WI38 (cell line): ENCODE data around the gene GLB1L2.

ENCODE experiments used
- H3K4me3 ChIP-seq: 2 replicates; pipeline ENCODE4 v1.5.1; 2011; ENCODE audit warnings: low read depth, mild to moderate bottlenecking, control low read depth, low read length
- TF ChIP-seq, protein P1 (sequence below): IDR thresholded peaks from 2 replicates; pipeline ENCODE4 v1.5.1; 2012; ENCODE audit warnings: low read depth, mild to moderate bottlenecking, control low read depth, low read length

GLB1L2 gene

DNA sequence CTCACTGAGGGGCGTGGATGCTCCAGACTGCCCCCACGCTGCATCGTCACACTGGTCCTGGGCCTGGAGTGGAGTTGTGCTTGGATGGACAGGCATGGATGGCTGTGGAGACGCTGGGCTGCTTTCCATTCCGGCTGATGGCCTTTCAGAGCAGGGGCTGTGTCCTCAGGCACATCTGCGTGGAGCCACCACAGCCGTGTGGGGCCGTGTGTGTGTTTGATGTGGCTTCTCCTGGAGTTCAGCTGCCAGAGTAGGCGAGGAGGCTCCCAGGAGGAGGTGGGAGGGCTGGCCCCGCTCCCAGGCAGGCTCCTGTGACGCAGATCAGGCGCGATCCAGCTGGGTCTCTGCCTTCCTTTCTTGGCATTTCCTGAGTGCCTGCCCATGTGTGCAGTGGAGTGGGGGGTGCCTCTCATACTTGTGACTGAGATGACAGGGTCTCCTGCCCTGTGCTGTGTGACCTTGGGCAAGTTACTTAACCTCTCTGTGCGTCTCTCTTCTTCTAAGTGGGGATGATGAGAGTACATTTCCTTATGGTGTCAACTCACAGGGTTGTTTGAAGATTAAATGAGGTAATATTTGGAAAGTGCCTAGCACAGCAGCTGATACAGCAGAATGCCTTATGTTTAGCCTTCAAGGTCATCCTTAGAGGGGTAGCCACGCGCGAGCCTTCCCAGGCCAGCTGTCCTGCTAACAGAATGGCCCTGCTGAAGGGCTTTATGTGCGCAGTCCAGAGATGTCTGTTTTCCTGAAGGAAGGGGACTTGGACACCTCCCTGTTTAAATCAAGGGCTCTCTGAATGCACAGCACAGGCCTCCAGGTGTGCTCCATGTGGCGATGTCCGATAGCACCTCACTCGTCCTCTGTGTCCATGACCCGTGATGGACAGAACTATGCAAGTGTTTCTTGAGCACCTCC, 33.5 kb downstream of the GLB1L2 start:
- TF ChIP-seq, protein P1, sequence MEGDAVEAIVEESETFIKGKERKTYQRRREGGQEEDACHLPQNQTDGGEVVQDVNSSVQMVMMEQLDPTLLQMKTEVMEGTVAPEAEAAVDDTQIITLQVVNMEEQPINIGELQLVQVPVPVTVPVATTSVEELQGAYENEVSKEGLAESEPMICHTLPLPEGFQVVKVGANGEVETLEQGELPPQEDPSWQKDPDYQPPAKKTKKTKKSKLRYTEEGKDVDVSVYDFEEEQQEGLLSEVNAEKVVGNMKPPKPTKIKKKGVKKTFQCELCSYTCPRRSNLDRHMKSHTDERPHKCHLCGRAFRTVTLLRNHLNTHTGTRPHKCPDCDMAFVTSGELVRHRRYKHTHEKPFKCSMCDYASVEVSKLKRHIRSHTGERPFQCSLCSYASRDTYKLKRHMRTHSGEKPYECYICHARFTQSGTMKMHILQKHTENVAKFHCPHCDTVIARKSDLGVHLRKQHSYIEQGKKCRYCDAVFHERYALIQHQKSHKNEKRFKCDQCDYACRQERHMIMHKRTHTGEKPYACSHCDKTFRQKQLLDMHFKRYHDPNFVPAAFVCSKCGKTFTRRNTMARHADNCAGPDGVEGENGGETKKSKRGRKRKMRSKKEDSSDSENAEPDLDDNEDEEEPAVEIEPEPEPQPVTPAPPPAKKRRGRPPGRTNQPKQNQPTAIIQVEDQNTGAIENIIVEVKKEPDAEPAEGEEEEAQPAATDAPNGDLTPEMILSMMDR = no peak

GRCh38 chr11:134366254-134366653, 34.5 kb downstream of the GLB1L2 start:
- TF ChIP-seq, protein P1 = no peak
- H3K4me3 ChIP-seq = no peak overlapping the region

More for the DNA sequence above, 33.5 kb downstream of the GLB1L2 start:
- no peak overlapping the region for H3K4me3 ChIP-seq

GRCh38 chr11:134367781-134368180, 36.0 kb downstream of the GLB1L2 start:
- H3K4me3 ChIP-seq = no peak overlapping the region
- TF ChIP-seq, protein P1 = no peak

DNA sequence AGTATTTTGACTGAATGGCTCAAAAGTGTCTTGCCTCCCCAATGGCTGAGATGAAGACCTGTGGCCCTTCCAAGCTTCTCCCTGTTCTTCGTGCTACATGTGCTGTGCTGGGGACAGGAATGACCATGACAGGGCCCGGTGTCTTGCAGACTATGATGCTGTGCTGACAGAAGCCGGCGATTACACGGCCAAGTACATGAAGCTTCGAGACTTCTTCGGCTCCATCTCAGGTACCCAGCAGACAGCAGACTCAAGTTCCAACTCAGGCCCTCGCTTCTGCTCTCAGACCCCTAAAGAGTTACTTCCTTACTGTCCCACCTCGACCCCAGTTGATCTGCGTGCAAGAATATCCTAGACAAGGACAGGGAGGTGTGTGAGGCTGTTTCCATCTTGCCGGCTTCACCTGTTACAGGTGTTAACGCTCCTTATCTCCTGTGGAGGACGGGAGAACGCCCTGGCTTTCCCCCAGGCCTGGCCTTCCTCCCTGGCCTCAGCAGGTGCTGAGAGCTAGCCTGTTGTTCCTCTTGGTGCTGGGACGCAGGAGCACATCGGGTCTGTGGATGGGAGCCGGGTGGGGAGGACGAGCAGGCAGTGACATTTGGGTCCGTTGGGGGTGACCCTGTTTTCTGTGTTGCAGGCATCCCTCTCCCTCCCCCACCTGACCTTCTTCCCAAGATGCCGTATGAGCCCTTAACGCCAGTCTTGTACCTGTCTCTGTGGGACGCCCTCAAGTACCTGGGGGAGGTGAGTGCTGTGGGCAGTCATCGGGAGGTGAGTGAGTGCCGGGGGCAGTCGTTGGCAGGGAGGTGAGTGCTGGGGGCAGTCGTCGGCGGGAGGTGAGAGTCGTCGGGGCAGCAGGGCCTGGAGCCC, 38.1 kb downstream of the GLB1L2 start:
- TF ChIP-seq, protein P1 = no peak
- H3K4me3 ChIP-seq = no peak overlapping the region

DNA sequence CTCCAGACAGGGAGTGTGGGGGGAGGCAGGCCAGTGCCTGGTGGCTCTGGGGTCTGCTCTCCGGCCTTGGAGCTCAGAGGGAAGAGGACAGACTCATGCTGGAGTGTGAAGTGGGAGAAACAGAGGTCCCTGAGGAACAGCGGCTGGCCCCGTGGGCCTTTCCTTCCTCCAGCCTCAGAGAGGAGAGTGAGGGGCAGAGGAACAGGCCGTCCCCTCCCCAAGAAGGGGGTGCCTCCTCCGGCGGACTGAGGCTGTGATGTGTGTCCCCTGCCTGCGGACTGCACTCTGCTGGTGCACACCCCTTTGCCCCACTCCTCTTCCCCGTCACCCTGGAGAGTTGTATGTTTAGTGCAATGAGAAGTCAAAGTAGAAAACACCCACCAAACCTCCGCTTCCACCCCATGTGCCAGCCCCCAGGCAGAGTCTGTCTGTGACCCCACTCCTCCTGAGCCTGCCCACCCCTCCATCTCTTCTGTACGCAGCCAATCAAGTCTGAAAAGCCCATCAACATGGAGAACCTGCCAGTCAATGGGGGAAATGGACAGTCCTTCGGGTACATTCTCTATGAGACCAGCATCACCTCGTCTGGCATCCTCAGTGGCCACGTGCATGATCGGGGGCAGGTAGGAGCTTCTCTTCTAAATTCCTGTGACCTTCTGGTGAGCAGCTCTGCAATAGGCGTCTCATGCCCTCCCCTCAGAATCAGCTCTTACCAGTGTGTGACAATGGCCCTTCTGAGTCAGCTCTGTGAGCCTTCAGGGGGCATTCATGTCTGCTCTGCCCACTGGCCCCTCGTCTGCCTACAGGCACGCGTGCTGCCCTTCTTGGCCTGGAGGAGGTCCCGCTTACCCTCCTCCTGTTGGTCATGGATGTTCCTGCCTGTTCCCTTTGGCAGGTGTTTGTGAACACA, 39.0 kb downstream of the GLB1L2 start:
- H3K4me3 ChIP-seq = no peak overlapping the region
- TF ChIP-seq, protein P1 = no peak

DNA sequence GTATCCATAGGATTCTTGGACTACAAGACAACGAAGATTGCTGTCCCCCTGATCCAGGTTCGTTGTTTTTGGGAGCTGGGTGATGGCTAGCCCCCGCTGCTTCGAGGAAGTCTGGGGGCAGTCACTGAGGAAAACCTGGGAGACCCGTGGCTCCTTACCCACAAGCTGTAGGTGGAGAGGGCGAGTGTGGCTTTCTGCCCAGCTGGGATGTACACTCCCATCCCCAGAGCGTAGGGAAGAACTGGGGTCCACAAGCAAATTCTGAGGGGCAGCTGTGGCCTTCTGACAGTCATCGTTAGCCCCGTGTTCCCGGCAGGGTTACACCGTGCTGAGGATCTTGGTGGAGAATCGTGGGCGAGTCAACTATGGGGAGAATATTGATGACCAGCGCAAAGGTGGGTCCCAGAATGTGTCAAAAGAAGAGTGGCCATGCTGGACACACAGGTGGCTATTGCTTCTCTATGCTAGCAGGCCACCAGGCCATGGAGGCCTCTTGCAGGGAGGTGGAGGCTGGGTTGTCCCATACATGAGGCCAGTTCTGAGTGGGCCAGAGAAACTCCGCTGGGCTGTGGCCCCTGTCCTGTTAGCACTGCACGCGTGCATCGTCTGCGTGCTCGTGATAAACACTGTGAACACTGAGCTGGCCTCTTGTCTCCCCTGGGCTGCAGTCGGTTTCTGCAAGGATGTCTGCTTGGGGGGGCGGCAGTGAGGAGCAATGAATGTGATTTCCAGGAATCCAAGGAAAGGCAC, 39.8 kb downstream of the GLB1L2 start:
- H3K4me3 ChIP-seq = no peak overlapping the region
- TF ChIP-seq, protein P1 = no peak
